SK-N-MC (cell line): ENCODE results near the gene DNAH5.
"Not testable (repeated sequence)": the region's sequence is repeated elsewhere in the genome, so short reads cannot be mapped to it uniquely, and the experiment has no call there.

Source experiments
- DNase-seq: peaks from one replicate; pipeline ENCODE4 v3.0.0-alpha.2; 2011; ENCODE audit warnings: low read depth, low spot score
- H3K27ac ChIP-seq: fragments of 200-600 bp; sonication (generic); 2 replicates; pipeline ENCODE4 v1.5.1; 2016; ENCODE audit warnings: mixed run types
- H3K36me3 ChIP-seq: fragments of 200-600 bp; sonication (generic); 2 replicates; pipeline ENCODE4 v1.6.1; 2017; ENCODE audit warnings: antibody characterized with exemption, low read length, mixed read lengths; ENCODE audit not compliant: insufficient read depth
- H3K4me3 ChIP-seq: fragments of 200-600 bp; sonication (generic); 2 replicates; pipeline ENCODE4 v1.5.1; 2016
- H3K9ac ChIP-seq: fragments of 200-600 bp; sonication (generic); 2 replicates; pipeline ENCODE4 v1.8.0; 2017; ENCODE audit warnings: mixed run types, mixed read lengths; ENCODE audit not compliant: insufficient read length
- H3K9me3 ChIP-seq: fragments of 200-600 bp; sonication (generic); 2 replicates; pipeline ENCODE4 v1.6.1; 2017; ENCODE audit warnings: low read depth, mild to moderate bottlenecking, antibody characterized with exemption, low read length, moderate library complexity, mixed read lengths
- EZH2 ChIP-seq: fragments of 200-600 bp; sonication (generic); IDR thresholded peaks from one replicate; pipeline ENCODE4 v1.6.1; 2017; ENCODE audit warnings: antibody characterized with exemption
- FOXP2 ChIP-seq: optimal IDR thresholded peaks from 2 replicates; pipeline ENCODE3; 2011; ENCODE audit warnings: mild to moderate bottlenecking, moderate library complexity; ENCODE audit not compliant: insufficient read depth; ENCODE audit errors: extremely low read length, control extremely low read depth
- POLR2AphosphoS5 ChIP-seq: IDR thresholded peaks from 2 replicates; pipeline ENCODE4 v1.6.1; 2012; ENCODE audit warnings: mild to moderate bottlenecking, low read depth, low read length, borderline replicate concordance

Gene DNAH5, protein sequence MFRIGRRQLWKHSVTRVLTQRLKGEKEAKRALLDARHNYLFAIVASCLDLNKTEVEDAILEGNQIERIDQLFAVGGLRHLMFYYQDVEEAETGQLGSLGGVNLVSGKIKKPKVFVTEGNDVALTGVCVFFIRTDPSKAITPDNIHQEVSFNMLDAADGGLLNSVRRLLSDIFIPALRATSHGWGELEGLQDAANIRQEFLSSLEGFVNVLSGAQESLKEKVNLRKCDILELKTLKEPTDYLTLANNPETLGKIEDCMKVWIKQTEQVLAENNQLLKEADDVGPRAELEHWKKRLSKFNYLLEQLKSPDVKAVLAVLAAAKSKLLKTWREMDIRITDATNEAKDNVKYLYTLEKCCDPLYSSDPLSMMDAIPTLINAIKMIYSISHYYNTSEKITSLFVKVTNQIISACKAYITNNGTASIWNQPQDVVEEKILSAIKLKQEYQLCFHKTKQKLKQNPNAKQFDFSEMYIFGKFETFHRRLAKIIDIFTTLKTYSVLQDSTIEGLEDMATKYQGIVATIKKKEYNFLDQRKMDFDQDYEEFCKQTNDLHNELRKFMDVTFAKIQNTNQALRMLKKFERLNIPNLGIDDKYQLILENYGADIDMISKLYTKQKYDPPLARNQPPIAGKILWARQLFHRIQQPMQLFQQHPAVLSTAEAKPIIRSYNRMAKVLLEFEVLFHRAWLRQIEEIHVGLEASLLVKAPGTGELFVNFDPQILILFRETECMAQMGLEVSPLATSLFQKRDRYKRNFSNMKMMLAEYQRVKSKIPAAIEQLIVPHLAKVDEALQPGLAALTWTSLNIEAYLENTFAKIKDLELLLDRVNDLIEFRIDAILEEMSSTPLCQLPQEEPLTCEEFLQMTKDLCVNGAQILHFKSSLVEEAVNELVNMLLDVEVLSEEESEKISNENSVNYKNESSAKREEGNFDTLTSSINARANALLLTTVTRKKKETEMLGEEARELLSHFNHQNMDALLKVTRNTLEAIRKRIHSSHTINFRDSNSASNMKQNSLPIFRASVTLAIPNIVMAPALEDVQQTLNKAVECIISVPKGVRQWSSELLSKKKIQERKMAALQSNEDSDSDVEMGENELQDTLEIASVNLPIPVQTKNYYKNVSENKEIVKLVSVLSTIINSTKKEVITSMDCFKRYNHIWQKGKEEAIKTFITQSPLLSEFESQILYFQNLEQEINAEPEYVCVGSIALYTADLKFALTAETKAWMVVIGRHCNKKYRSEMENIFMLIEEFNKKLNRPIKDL (N-terminal part only)

DNA sequence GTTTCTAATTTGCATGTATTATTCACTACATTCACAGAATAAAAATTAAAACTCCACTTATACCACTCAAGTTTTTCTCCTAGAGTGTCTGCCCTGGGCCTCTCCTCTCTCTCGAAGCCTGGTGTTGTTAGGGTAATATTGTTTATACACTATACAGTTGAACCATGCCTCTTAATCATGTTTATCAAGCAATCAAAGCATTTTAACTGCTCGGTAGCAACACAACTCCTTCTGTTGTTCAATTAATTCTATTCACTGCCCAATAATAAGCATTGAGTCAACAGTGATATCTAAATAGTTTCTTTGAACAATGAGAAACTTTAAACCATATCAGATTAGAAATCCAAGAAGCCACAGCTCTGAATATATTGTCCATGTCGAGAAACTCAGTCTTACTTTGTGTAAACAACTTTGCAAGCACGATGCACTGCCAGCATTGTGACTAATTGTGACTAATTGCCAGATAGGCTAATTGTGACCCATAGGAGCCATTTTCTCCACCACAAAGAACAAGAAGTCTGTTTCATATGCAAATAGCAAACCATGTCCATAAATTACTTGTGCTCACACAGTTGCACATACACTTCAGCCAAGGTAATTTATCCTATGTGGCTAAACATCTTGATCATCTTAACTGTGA, at the start of gene DNAH5:
Gene DNAH5, minus strand, starts transcription at position 129 of the 640 bp plus-strand sequence. CDS start 250 bp downstream, outside the sequence.
- TF ChIP-seq EZH2 (no peak), FOXP2 (no peak), POLR2AphosphoS5 (no peak)
- Histone ChIP-seq H3K4me3 (no peak within 1 kb of the TSS), H3K9me3 (no peaks in the 10 kb centered on the region), H3K27ac (no peak within 1 kb of the TSS), H3K36me3 (no peaks in the 10 kb centered on the region), H3K9ac (no peak within 1 kb of the TSS)
- no peak for DNase-seq

DNA sequence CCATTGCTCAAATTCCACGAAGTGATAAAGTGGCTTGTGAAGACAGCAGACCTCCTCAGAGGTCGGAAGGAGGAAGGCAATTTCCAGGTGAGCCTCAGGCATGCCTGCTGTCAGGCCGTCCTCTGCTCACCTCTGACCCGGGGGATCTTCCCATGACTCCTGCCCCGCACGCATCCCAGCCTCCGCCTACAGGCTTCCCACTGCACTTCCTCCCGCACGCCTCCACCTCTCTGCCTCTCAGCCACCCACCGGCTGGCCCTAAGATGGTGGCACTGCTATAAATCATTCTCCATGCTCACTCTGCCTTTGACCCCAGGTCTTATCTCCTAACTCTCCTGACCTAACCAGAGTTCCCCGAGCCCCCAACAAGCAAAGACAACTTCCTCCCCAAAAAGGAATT, 49.4 kb upstream of the DNAH5 start:
- H3K4me3 ChIP-seq = no peak overlapping the region
- TF ChIP-seq FOXP2 = no peak
- TF ChIP-seq POLR2AphosphoS5 = no peak
- TF ChIP-seq EZH2 = no peak
- no peak overlapping the region for H3K27ac ChIP-seq
- DNase-seq = no peak
- no peak overlapping the region for H3K9ac ChIP-seq
- no peaks in the 10 kb centered on the region for H3K9me3 ChIP-seq
- no peaks in the 10 kb centered on the region for H3K36me3 ChIP-seq

DNA sequence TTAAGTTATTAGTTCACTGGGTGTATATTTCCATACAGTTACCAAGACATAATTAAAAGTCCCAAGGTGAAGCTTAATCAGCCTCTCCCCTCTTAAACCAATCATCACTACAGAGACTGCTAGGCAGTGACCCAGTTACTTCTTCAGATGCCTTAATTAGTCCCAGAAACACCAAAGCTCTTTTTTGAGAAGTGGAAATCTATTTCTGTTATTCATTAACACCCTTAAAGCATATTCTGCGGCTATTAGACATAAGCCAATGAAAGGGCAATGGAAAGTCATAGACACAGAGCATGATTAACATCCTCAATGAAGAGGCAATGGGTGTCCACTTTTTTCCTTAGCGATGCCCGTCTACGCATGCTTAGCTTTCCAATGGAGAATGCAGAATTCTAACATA, 48.3 kb upstream of the DNAH5 start:
- Histone ChIP-seq H3K9me3 (no peaks in the 10 kb centered on the region), H3K36me3 (no peaks in the 10 kb centered on the region), H3K27ac (no peak overlapping the region), H3K4me3 (no peak overlapping the region), H3K9ac (no peak overlapping the region)
- no peak for DNase-seq
- no peak for TF ChIP-seq FOXP2
- TF ChIP-seq EZH2 = no peak
- no peak for TF ChIP-seq POLR2AphosphoS5

DNA sequence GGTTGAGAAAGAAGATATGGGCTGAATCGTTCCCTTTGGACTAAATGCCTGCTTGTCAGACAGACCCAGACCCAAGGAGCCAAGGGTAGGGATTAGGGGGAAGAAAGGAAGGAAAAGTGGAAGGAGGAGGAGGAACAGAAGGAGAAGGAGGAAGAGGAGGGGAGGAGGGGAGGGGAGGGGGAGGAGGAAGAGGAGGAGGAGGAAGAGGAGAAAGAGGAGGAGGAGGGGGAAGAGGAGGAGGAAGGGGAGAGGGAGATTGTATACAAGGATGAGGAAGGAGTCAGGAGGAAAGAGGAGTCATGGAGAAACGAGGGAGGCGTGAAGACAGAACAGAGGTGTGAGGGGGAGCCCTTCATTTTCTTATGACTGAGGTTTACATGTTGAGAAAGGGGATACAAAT, 46.9 kb upstream of the DNAH5 start:
- no peak overlapping the region for H3K9ac ChIP-seq
- TF ChIP-seq POLR2AphosphoS5 = no peak
- no peak for TF ChIP-seq EZH2
- H3K27ac ChIP-seq = no peak overlapping the region
- no peak for DNase-seq
- no peaks in the 10 kb centered on the region for H3K36me3 ChIP-seq
- H3K4me3 ChIP-seq = no peak overlapping the region
- H3K9me3 ChIP-seq = no peaks in the 10 kb centered on the region

DNA sequence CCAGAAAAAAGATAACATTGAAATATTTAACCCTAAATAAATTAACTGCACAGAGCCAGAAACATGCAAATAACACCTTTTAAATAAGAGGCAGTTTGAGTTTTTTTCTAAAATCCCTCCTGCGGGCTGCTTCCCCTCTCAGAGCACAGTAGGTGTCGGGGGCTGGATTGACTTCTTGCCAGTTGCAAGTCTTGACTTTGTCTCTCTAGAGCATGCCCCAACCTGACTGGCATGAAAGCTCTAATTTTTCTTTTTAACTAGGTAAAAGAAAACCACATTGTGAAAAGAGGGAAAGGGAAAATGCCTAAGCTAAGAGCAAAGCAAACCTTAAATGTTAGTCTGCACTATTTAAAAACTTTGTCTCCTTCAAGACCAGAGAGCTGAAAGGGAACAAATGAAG, 46.4 kb upstream of the DNAH5 start:
- DNase-seq = no peak
- Histone ChIP-seq H3K9me3 (no peaks in the 10 kb centered on the region), H3K4me3 (no peak overlapping the region), H3K36me3 (no peaks in the 10 kb centered on the region), H3K9ac (no peak overlapping the region), H3K27ac (no peak overlapping the region)
- TF ChIP-seq POLR2AphosphoS5 = no peak
- TF ChIP-seq EZH2 = no peak
- TF ChIP-seq FOXP2 = no peak

DNA sequence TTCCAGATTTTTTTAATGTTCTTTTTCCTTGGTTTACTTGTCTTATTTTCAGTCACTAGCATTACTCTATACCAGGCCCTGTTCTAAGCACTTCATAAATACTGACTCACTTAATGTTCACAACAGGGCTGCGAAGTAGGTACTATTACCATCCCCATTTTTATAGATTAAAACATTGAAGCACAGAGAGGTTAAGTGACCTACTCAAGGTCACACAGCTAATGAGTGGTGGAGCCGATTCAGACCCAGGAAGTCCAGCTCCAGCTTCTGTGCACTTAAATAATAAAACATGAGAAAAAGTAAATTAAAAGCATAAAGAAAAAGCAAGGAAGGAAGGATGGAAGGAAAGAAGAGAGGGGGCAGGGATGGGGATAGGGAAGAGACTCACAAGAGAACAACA, 45.3 kb upstream of the DNAH5 start:
- no peak for DNase-seq
- no peak overlapping the region for H3K9ac ChIP-seq
- no peaks in the 10 kb centered on the region for H3K36me3 ChIP-seq
- no peak overlapping the region for H3K27ac ChIP-seq
- no peak overlapping the region for H3K4me3 ChIP-seq
- no peaks in the 10 kb centered on the region for H3K9me3 ChIP-seq
- TF ChIP-seq FOXP2 (no peak), POLR2AphosphoS5 (no peak), EZH2 (no peak)

DNA sequence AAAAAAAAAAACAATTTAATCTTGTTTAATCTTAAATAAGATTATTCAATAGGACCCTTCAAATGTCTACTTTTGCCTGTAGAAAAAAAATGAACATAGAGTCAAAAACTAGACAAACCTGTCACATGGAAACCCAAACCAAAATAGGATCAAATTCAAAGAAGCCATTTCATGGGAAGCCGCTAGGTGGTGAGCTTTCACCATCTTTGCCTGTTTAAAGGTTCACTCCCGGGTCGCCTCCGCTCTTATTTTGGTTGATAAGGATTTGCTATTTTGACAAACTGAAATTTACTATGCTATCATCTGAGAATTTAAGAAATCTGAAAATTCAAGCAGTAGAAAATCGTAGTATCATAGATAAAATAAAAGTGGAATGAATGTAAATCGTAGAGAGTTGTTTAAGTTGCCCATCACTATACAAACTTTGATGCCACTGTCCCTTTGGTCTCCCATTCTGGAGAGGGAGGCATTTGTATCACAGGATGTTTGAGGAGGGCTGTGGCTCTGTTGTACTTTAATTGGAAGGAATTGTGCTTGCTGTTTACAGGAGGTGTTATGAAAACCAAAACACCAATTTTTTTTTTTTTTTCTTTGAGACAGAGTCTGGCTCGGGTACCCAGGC, 43.5 kb upstream of the DNAH5 start:
- no peak overlapping the region for H3K27ac ChIP-seq
- no peaks in the 10 kb centered on the region for H3K36me3 ChIP-seq
- DNase-seq = peak; percentile 3
- H3K9me3 ChIP-seq = no peaks in the 10 kb centered on the region
- no peak overlapping the region for H3K4me3 ChIP-seq
- TF ChIP-seq POLR2AphosphoS5 = no peak
- H3K9ac ChIP-seq = no peak overlapping the region

DNA sequence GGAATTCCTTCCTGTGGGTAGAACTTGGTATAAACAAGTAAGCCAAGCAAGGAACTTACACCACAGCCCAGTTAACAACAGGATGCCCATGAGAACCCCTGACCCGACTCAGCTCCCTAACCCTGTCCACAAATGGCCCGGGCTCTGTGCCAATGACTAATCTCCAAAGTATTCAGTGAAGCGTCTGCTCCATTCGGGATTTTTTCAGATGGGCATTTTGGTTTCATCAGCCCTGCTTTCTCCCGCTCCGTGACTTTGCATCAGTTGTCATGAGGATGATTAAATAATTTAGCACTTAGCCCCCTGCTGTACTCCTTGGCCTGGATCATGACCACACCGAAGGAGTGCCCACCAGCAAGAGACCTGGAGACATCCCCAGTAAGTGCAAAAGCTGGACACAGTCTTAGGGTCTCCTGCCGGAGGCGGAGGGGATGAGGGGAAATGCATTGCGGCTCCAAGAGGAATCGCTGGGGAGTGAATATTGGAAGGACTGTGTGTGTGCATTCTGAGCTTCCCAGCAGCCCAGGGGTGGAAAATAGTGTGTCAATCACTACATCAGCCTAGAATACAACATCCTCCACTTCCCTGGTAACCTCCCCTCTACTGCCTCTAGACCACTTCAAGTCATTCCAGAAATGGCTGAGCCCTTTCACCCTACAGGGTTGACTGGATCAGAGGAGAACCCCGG, 41.4 kb upstream of the DNAH5 start:
- H3K9ac ChIP-seq = no peak overlapping the region
- TF ChIP-seq FOXP2 = no peak
- no peak for TF ChIP-seq EZH2
- no peak for TF ChIP-seq POLR2AphosphoS5
- H3K36me3 ChIP-seq = no peaks in the 10 kb centered on the region
- DNase-seq = no peak
- no peak overlapping the region for H3K27ac ChIP-seq
- H3K9me3 ChIP-seq = no peaks in the 10 kb centered on the region
- H3K4me3 ChIP-seq = no peak overlapping the region

DNA sequence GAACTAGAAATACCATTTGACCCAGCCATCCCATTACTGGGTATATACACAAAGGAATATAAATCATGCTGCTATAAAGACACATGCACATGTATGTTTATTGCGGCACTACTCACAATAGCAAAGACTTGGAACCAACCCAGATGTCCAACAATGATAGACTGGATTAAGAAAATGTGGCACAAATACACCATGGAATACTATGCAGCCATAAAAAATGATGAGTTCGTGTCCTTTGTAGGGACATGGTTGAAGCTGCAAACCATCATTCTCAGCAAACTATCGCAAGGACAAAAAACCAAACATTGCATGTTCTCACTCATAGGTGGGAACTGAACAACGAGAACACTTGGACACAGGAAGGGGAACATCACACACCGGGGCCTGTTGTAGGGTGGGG, 40.4 kb upstream of the DNAH5 start:
- H3K4me3 ChIP-seq, H3K9me3 ChIP-seq, H3K9ac ChIP-seq, H3K36me3 ChIP-seq, H3K27ac ChIP-seq, DNase-seq: not testable (repeated sequence)
